Endothelial cell of umbilical vein (primary cell): Measurements from ENCODE around the gene TYROBP. TPM values are rescaled to one million over a fixed set of nuclear protein-coding genes. Genes with fewer than 3 reads are reported as not detected.

Experiments used
- BruUV-seq: library from RNA; stranded (reverse); fragments of 400-500 nt; replicated peaks from 2 replicates; lab custom pipeline; 2021; lab: Mats Ljungman, UMichigan
- CTCF ChIA-PET: fragments of 300-600, 350-600 bp; sonication (Branson Sonifier 250); formaldehyde crosslinking; loops from one replicate; lab custom pipeline; 2021; ENCODE audit warnings: antibody characterized with exemption, inconsistent platforms; lab: Charles Lee
- POLR2A ChIA-PET: fragments of 300-600, 350-600 bp; sonication (Branson Sonifier 250); formaldehyde crosslinking; loops from one replicate; lab custom pipeline; 2021; ENCODE audit warnings: antibody characterized with exemption, inconsistent platforms; lab: Charles Lee
- DNase-seq: peaks from one replicate; pipeline ENCODE4 v3.0.0-alpha.2; 2011; ENCODE audit warnings: low read depth, low spot score
- FAIRE-seq: peaks from 2 replicates; lab custom pipeline; 2011; peaks lifted over from hg19 to GRCh38; lab: Jason Lieb, UNC
- H2AFZ ChIP-seq: 2 replicates; pipeline ENCODE4 v1.6.0; 2012; ENCODE audit warnings: low read depth, low read length, control low read depth, inconsistent platforms
- H3K27ac ChIP-seq: 2 replicates; pipeline ENCODE4 v1.5.1; 2011; ENCODE audit warnings: low read depth, mild to moderate bottlenecking, control low read depth, low read length, moderate library complexity; ENCODE audit not compliant: insufficient read depth
- H3K27me3 ChIP-seq, 2 experiments: 2 replicates each; pipeline versions ENCODE4 v1.6.0 to v1.6.1; 2011; ENCODE audit warnings: low read length in 2 of 2, mixed read lengths in 1 of 2; ENCODE audit not compliant: control insufficient read depth in 2 of 2, insufficient read depth in 2 of 2
- H3K36me3 ChIP-seq, 2 experiments: 2 replicates in 1 of 2; 3 replicates in 1 of 2; pipeline ENCODE4 v1.5.1; 2011; ENCODE audit warnings: low read length in 2 of 2, mild to moderate bottlenecking in 1 of 2, moderate library complexity in 1 of 2; ENCODE audit not compliant: control insufficient read depth in 2 of 2, insufficient read depth in 2 of 2; ENCODE audit errors: extremely low read depth in 1 of 2
- H3K4me1 ChIP-seq: 3 replicates; pipeline ENCODE4 v1.5.1; 2011; ENCODE audit warnings: mild to moderate bottlenecking, low read length; ENCODE audit not compliant: control insufficient read depth, insufficient read depth; ENCODE audit errors: extremely low read depth
- H3K4me2 ChIP-seq: 2 replicates; pipeline ENCODE4 v1.6.1; 2011; ENCODE audit warnings: low read length, control low read depth, mixed read lengths; ENCODE audit not compliant: insufficient read depth
- H3K4me3 ChIP-seq, 3 experiments: fragments of 200-600 bp in 1 of 3; sonication (generic), shearing (Covaris generic) in 1 of 3; replicated peaks in 1 of 3; 2 replicates each; pipeline ENCODE4 v1.5.1; 2011 to 2016; ENCODE audit warnings: control low read depth in 3 of 3, low read length in 3 of 3, mild to moderate bottlenecking in 2 of 3, inconsistent platforms in 1 of 3, low read depth in 1 of 3, moderate library complexity in 1 of 3; ENCODE audit not compliant: insufficient read depth in 1 of 3
- H3K79me2 ChIP-seq: 2 replicates; pipeline ENCODE4 v1.6.0; 2012; ENCODE audit warnings: low read length, inconsistent platforms; ENCODE audit not compliant: control insufficient read depth, insufficient read depth
- H3K9ac ChIP-seq: replicated peaks from 2 replicates; pipeline ENCODE3; 2011; ENCODE audit warnings: low read length, control low read depth; ENCODE audit not compliant: insufficient read depth; ENCODE audit errors: extremely low read depth
- H3K9me1 ChIP-seq: replicated peaks from 3 replicates; pipeline ENCODE4 v1.6.0; 2011; ENCODE audit warnings: mild to moderate bottlenecking, low read length; ENCODE audit not compliant: control insufficient read depth, insufficient read depth; ENCODE audit errors: extremely low read depth
- H3K9me3 ChIP-seq: replicated peaks from 2 replicates; pipeline ENCODE4 v1.5.1; 2012; ENCODE audit warnings: low read length, inconsistent platforms; ENCODE audit not compliant: control insufficient read depth, insufficient read depth
- H4K20me1 ChIP-seq: replicated peaks from 2 replicates; pipeline ENCODE3; 2011; ENCODE audit warnings: mild to moderate bottlenecking, low read length; ENCODE audit not compliant: control insufficient read depth, insufficient read depth; ENCODE audit errors: extremely low read depth
- EZH2 ChIP-seq: IDR thresholded peaks from 2 replicates; pipeline ENCODE4 v1.6.1; 2012; ENCODE audit warnings: borderline replicate concordance, low read depth, mild to moderate bottlenecking, moderate library complexity, low read length, inconsistent platforms; ENCODE audit not compliant: severe bottlenecking
- FOS ChIP-seq: IDR thresholded peaks from 2 replicates; pipeline ENCODE4 v1.6.1; 2011; ENCODE audit warnings: mild to moderate bottlenecking, low read length, moderate library complexity, borderline replicate concordance; ENCODE audit not compliant: insufficient read depth
- GATA2 ChIP-seq: IDR thresholded peaks from 2 replicates; pipeline ENCODE4 v1.7.0; 2011; ENCODE audit warnings: low read depth, mild to moderate bottlenecking, moderate library complexity, mixed read lengths, low read length; ENCODE audit not compliant: insufficient read length, insufficient read depth
- JUN ChIP-seq: IDR thresholded peaks from 2 replicates; pipeline ENCODE4 v1.6.1; 2011; ENCODE audit warnings: borderline replicate concordance, low read depth; ENCODE audit not compliant: insufficient read length, insufficient read depth
- MYC ChIP-seq: IDR thresholded peaks from one replicate; pipeline ENCODE4 v1.6.1; 2011; ENCODE audit warnings: mild to moderate bottlenecking, low read depth, low read length
- POLR2A ChIP-seq: IDR thresholded peaks from 2 replicates; pipeline ENCODE4 v1.6.1; 2012; ENCODE audit warnings: low read depth, mild to moderate bottlenecking, control low read depth, low read length
- POLR2AphosphoS5 ChIP-seq: IDR thresholded peaks from 2 replicates; pipeline ENCODE4 v1.6.1; 2012; ENCODE audit warnings: low read depth, mild to moderate bottlenecking, control low read depth, low read length, moderate library complexity; ENCODE audit not compliant: insufficient read depth
- dilution Hi-C: fragments of 300-500 bp; cut with MboI; formaldehyde crosslinking; loops from one replicate; pipeline ENCODE4 v1.15.0; 2019; ENCODE audit warnings: low sequenced_read_pairs; ENCODE audit not compliant: extremely low pct_ligation_motif_present
- intact Hi-C: fragments of 100-400 bp; cut with micrococcal nuclease; formaldehyde crosslinking; loops from one replicate; pipeline ENCODE4 v1.10.0; 2022
- polyA plus RNA-seq, 4 experiments: library from polyadenylated mRNA; depleted of rRNA in 3 of 4; stranded (reverse) in 3 of 4; unstranded in 1 of 4; fragments of >200 nt; gene quantifications; 2 replicates each; pipeline versions ENCODE4 v1.2.1 to v1.2.3, GENCODE V29; 2011 to 2012; ENCODE audit warnings: missing spikeins in 1 of 4
- total RNA-seq: library from RNA; stranded (reverse); gene quantifications from 2 replicates; pipeline ENCODE4 v1.2.3, GENCODE V29; 2021
- TF ChIP-seq, protein P1 (sequence below), 2 donors: IDR thresholded peaks; 1 replicate in 1 of 2; 2 replicates in 1 of 2; pipeline ENCODE4 v1.5.1; 2011; ENCODE audit warnings: low read length in 2 of 2, mild to moderate bottlenecking in 2 of 2, moderate library complexity in 2 of 2, control low read depth in 1 of 2, inconsistent platforms in 1 of 2, low read depth in 1 of 2; ENCODE audit not compliant: insufficient read depth in 1 of 2; ENCODE audit errors: extremely low read depth in 1 of 2
- TF ChIP-seq, protein P2 (sequence below): IDR thresholded peaks from 2 replicates; pipeline ENCODE4 v1.6.1; 2011; ENCODE audit not compliant: insufficient read depth, insufficient read length

The TYROBP gene
- total and polyA plus RNA-seq, 2 donors (not counting 3 experiments of a cell fraction or from before 2014, with no cell fraction given): not detected

DNA sequence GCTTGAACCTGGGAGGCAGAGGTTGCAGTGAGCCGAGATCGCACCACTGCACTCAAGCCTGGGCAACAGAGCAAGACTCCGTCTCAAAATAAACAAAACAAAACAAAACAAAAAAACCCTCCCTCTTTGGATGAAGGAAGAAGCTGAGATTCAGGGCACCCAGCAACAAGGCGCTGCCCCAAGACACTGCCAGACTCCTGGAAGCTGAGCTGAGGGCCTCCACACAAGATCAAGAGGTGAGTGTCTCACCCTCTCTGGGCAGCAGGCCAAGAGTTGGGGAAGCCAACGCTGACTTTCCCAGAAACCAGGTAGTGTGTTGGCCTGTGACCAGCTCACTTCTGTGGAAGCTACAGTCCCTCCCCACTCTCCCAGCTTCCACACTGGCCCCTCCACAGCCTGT is 3.7 kb upstream of the TYROBP start:
- no TSS peak for BruUV-seq
- Histone ChIP-seq H3K36me3 (no peaks in the 10 kb centered on the region), H3K4me2 (no peak overlapping the region), H3K79me2 (no peaks in the 10 kb centered on the region), H3K9me3 (no peaks in the 10 kb centered on the region), H3K9me1 (no peaks in the 10 kb centered on the region), H3K9ac (no peak overlapping the region), H2AFZ (no peak overlapping the region), H4K20me1 (no peaks in the 10 kb centered on the region), H3K4me1 (no peaks in the 10 kb centered on the region), H3K4me3 (no peak overlapping the region), H3K27ac (no peak overlapping the region), H3K27me3 (no peaks in the 10 kb centered on the region)
- ChIA-PET CTCF (no interaction called here), POLR2A (no interaction called here)
- intact Hi-C loops: no loop called here
- dilution Hi-C loops: no loop called here
- TF ChIP-seq MYC: no peak
- TF ChIP-seq POLR2A: no peak
- TF ChIP-seq, protein P1, sequence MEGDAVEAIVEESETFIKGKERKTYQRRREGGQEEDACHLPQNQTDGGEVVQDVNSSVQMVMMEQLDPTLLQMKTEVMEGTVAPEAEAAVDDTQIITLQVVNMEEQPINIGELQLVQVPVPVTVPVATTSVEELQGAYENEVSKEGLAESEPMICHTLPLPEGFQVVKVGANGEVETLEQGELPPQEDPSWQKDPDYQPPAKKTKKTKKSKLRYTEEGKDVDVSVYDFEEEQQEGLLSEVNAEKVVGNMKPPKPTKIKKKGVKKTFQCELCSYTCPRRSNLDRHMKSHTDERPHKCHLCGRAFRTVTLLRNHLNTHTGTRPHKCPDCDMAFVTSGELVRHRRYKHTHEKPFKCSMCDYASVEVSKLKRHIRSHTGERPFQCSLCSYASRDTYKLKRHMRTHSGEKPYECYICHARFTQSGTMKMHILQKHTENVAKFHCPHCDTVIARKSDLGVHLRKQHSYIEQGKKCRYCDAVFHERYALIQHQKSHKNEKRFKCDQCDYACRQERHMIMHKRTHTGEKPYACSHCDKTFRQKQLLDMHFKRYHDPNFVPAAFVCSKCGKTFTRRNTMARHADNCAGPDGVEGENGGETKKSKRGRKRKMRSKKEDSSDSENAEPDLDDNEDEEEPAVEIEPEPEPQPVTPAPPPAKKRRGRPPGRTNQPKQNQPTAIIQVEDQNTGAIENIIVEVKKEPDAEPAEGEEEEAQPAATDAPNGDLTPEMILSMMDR (IDR thresholded peaks at IDR 0.05; ENCODE audit: extremely low read depth in 1 of 2, insufficient read depth in 1 of 2, low read depth in 1 of 2, low read length in 2 of 2): no peak
- TF ChIP-seq EZH2: no peak
- no peak for TF ChIP-seq JUN
- TF ChIP-seq, protein P2, sequence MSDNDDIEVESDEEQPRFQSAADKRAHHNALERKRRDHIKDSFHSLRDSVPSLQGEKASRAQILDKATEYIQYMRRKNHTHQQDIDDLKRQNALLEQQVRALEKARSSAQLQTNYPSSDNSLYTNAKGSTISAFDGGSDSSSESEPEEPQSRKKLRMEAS: no peak
- no peak for TF ChIP-seq FOS
- no peak for TF ChIP-seq GATA2
- TF ChIP-seq POLR2AphosphoS5: no peak
- no peak for DNase-seq
- FAIRE-seq: no peak
